GM23338 (cell line): ENCODE results near the gene FAM98C. TPM values are rescaled to one million over a fixed set of nuclear protein-coding genes. Genes with fewer than 3 reads are reported as not detected.

Experiments used
- ATAC-seq: fragments of 200-7000 bp; cut with Tn5 transposase; 3 replicates; pipeline ENCODE4 v1.9.1; 2020
- DNase-seq: peaks from one replicate; pipeline ENCODE4 v3.0.0-alpha.2; 2015; ENCODE audit warnings: low spot score
- H2AFZ ChIP-seq: fragments of 200-600 bp; sonication (generic); 2 replicates; pipeline ENCODE4 v1.8.0; 2016; ENCODE audit warnings: antibody characterized with exemption, mild to moderate bottlenecking, moderate library complexity
- H3F3A ChIP-seq: fragments of 200-600 bp; sonication (generic); replicated peaks from 2 replicates; pipeline ENCODE4 v1.8.0; 2017; ENCODE audit warnings: antibody characterized with exemption, mixed run types, low read depth
- H3K27ac ChIP-seq: fragments of 200-600 bp; sonication (generic); 2 replicates; pipeline ENCODE4 v1.6.1; 2016; ENCODE audit warnings: low read depth
- H3K27me3 ChIP-seq: fragments of 200-600 bp; sonication (generic); 2 replicates; pipeline ENCODE4 v1.8.0; 2016; ENCODE audit warnings: mild to moderate bottlenecking, mixed run types, moderate library complexity; ENCODE audit not compliant: insufficient read depth
- H3K36me3 ChIP-seq: fragments of 200-600 bp; sonication (generic); 2 replicates; pipeline ENCODE4 v1.8.0; 2016; ENCODE audit warnings: mild to moderate bottlenecking; ENCODE audit not compliant: insufficient read depth
- H3K4me1 ChIP-seq: fragments of 200-600 bp; sonication (generic); 2 replicates; pipeline ENCODE4 v1.8.0; 2016; ENCODE audit warnings: mild to moderate bottlenecking, moderate library complexity; ENCODE audit not compliant: insufficient read depth
- H3K4me2 ChIP-seq: fragments of 200-600 bp; sonication (generic); 2 replicates; pipeline ENCODE4 v1.7.1; 2017; ENCODE audit warnings: mixed run types
- H3K4me3 ChIP-seq: fragments of 200-600 bp; sonication (generic); 2 replicates; pipeline ENCODE4 v1.6.1; 2016; ENCODE audit warnings: mixed run types
- H3K79me2 ChIP-seq: fragments of 200-600 bp; sonication (generic); replicated peaks from 2 replicates; pipeline ENCODE4 v1.8.0; 2017; ENCODE audit warnings: mild to moderate bottlenecking; ENCODE audit not compliant: insufficient read depth
- H3K9me2 ChIP-seq: fragments of 200-600 bp; sonication (generic); 2 replicates; pipeline ENCODE4 v1.8.0; 2017; ENCODE audit not compliant: insufficient read depth
- H4K20me1 ChIP-seq: fragments of 200-600 bp; sonication (generic); replicated peaks from 2 replicates; pipeline ENCODE4 v1.8.0; 2017; ENCODE audit warnings: mild to moderate bottlenecking; ENCODE audit not compliant: insufficient read depth
- H3K27ac Mint-ChIP-seq: 2 replicates; pipeline ENCODE4 v1.8.0; 2020; ENCODE audit warnings: inconsistent platforms, mild to moderate bottlenecking, moderate library complexity, mixed read lengths
- H3K27me3 Mint-ChIP-seq: 3 replicates; pipeline ENCODE4 v1.8.0; 2022; ENCODE audit warnings: low read depth, mild to moderate bottlenecking, moderate library complexity, mixed read lengths, inconsistent platforms; ENCODE audit not compliant: insufficient read depth, poor library complexity
- H3K36me3 Mint-ChIP-seq: 3 replicates; pipeline ENCODE4 v1.8.0; 2021; ENCODE audit warnings: low read depth, mild to moderate bottlenecking, inconsistent platforms, moderate library complexity, mixed read lengths
- H3K4me1 Mint-ChIP-seq: 3 replicates; pipeline ENCODE4 v1.8.0; 2020; ENCODE audit warnings: mild to moderate bottlenecking, inconsistent platforms, mixed read lengths
- H3K4me3 Mint-ChIP-seq: 3 replicates; pipeline ENCODE4 v1.8.0; 2021; ENCODE audit warnings: moderate library complexity, mild to moderate bottlenecking, inconsistent platforms, mixed read lengths
- H3K9me3 Mint-ChIP-seq: 3 replicates; pipeline ENCODE4 v1.8.0; 2020; ENCODE audit warnings: moderate library complexity, mild to moderate bottlenecking, inconsistent platforms, mixed read lengths
- CREB1 ChIP-seq: fragments of 250-450 bp; sonication (Bioruptor Pico); IDR thresholded peaks from 2 replicates; pipeline ENCODE4 v1.5.0; 2020; ENCODE audit warnings: low read depth, mild to moderate bottlenecking, moderate library complexity
- EZH2 ChIP-seq: fragments of 200-600 bp; sonication (generic); IDR thresholded peaks from one replicate; pipeline ENCODE4 v1.8.0; 2017; ENCODE audit warnings: antibody characterized with exemption, mild to moderate bottlenecking, low read depth; ENCODE audit not compliant: unreplicated experiment
- STAT1 ChIP-seq: IDR thresholded peaks from one replicate; pipeline ENCODE4 v1.6.1; 2016; ENCODE audit warnings: antibody characterized with exemption; ENCODE audit not compliant: unreplicated experiment
- ZNF114 ChIP-seq: fragments of 250-450 bp; sonication (Bioruptor Pico); IDR thresholded peaks from 2 replicates; pipeline ENCODE4 v1.5.0; 2020; ENCODE audit warnings: mild to moderate bottlenecking, moderate library complexity
- ZNF331 ChIP-seq: fragments of 250-450 bp; sonication (Bioruptor Pico); IDR thresholded peaks from 2 replicates; pipeline ENCODE4 v1.5.0; 2020; ENCODE audit warnings: low read depth, mild to moderate bottlenecking, moderate library complexity
- ZNF462 ChIP-seq: fragments of 250-450 bp; sonication (Bioruptor Pico); IDR thresholded peaks from 2 replicates; pipeline ENCODE4 v1.5.0; 2020; ENCODE audit warnings: mild to moderate bottlenecking, moderate library complexity
- polyA plus RNA-seq: library from polyadenylated mRNA; unstranded; fragments of >200 nt; fragmentation: Nextera tagmentation; extraction: Ambion mirVana; gene quantifications from 2 replicates; pipeline ENCODE4 v1.2.1, GENCODE V29; 2016
- total RNA-seq: library from RNA; depleted of rRNA; stranded (reverse); fragments of >200 nt; shearing (Covaris generic); gene quantifications from 2 replicates; pipeline ENCODE4 v1.2.3, GENCODE V29; 2014

FAM98C gene
- total and polyA plus RNA-seq, 2 experiments from 2014 or later: 4.3 to 7.6 TPM

- TF ChIP-seq ZNF462 (CRISPR knock-in tag) (no peak), CREB1 (CRISPR knock-in tag) (no peak)
Observed at GRCh38 chr19:38457202-38457601, 54.3 kb downstream of the FAM98C start (continued).

- DNase-seq (no peak), ATAC-seq (no peak)
- H3K27ac ChIP-seq: no peak overlapping the region
- Mint-ChIP-seq H3K4me3 (no peak overlapping the region), H3K4me1 (peaks cover 4% of the 10 kb centered on the region; the same call in 1 of the 3 replicates), H3K9me3 (no peaks in the 10 kb centered on the region), H3K36me3 (peaks cover 78% of the 10 kb centered on the region), H3K27me3 (peaks cover 5% of the 10 kb centered on the region), H3K27ac (no peak overlapping the region)
- H3K4me1 ChIP-seq: no peaks in the 10 kb centered on the region
- H3K27me3 ChIP-seq: no peaks in the 10 kb centered on the region
- peaks cover 44% of the 10 kb centered on the region for H3K36me3 ChIP-seq
- peaks cover 7% of the 10 kb centered on the region; the same call in 1 of the 2 replicates for H4K20me1 ChIP-seq
- no peak overlapping the region for H3K4me2 ChIP-seq
- H3K4me3 ChIP-seq: no peak overlapping the region
- no peaks in the 10 kb centered on the region for H3K9me2 ChIP-seq
- H3F3A ChIP-seq: 0 out of 2 replicates have a peak, but pooled peaks cover 4% of the 10 kb centered on the region
- H3K79me2 ChIP-seq: no peaks in the 10 kb centered on the region
- H2AFZ ChIP-seq: no peak overlapping the region
- TF ChIP-seq EZH2: no peak
- no peak for TF ChIP-seq ZNF114 (CRISPR knock-in tag)
- TF ChIP-seq STAT1: no peak
- TF ChIP-seq ZNF462 (CRISPR knock-in tag): no peak
- TF ChIP-seq ZNF331 (CRISPR knock-in tag): no peak
Observed at GRCh38 chr19:38457690-38458405, 55.0 kb downstream of the FAM98C start.
